NCI-H345 treated with DMSO at 0.1 percent for 48 hours (cell line): Measurements from ENCODE around the gene NPSR1.
A peak's percentile ranks its signal among the peaks of the same experiment; 100 is the strongest.
"Not testable (repeated sequence)": the region's sequence is repeated elsewhere in the genome, so short reads cannot be mapped to it uniquely, and the experiment has no call there.

Source experiments
- DNase-seq: peaks from one replicate; lab custom pipeline; 2025; ENCODE audit not compliant: unreplicated experiment; lab: John Stamatoyannopoulos, UW

NPSR1 gene

GRCh38 chr7:34657632-34658268 is at the start of gene NPSR1:
NPSR1 (plus strand) TSS chr7:34658218; CDS start chr7:34658413, 195 bp downstream.
- no peak for DNase-seq

GRCh38 chr7:34612661-34613060 is 45.4 kb upstream of the NPSR1 start:
- no peak for DNase-seq

GRCh38 chr7:34620425-34620824 is 37.6 kb upstream of the NPSR1 start:
- DNase-seq: no peak

GRCh38 chr7:34622182-34622581 is 35.8 kb upstream of the NPSR1 start:
- DNase-seq: no peak

- peak; percentile 26 for DNase-seq
These were observed 35.2 kb upstream of the NPSR1 start for GRCh38 chr7:34622771-34623250.

- DNase-seq: not testable (repeated sequence)
These were observed 29.4 kb upstream of the NPSR1 start for GRCh38 chr7:34628618-34629017.

- no peak for DNase-seq
These were observed 5.2 kb upstream of the NPSR1 start for GRCh38 chr7:34652809-34653208.

GRCh38 chr7:34653787-34654186 is 4.2 kb upstream of the NPSR1 start:
- DNase-seq: no peak

- DNase-seq: no peak
These were observed 2.6 kb upstream of the NPSR1 start for GRCh38 chr7:34655384-34655783.

- DNase-seq: no peak
These were observed 2.0 kb upstream of the NPSR1 start for GRCh38 chr7:34656041-34656440.

- no peak for DNase-seq
These were observed 1.6 kb downstream of the NPSR1 start for GRCh38 chr7:34659472-34660075.

GRCh38 chr7:34662058-34662708 is 4.2 kb downstream of the NPSR1 start:
- DNase-seq: no peak

- DNase-seq: no peak
These were observed 6.7 kb downstream of the NPSR1 start for GRCh38 chr7:34664755-34665154.

GRCh38 chr7:34672430-34672829 is 14.4 kb downstream of the NPSR1 start:
- DNase-seq: no peak

- no peak for DNase-seq
These were observed 15.0 kb downstream of the NPSR1 start for GRCh38 chr7:34673066-34673465.

GRCh38 chr7:34675749-34676374 is 17.8 kb downstream of the NPSR1 start:
- DNase-seq: peak; percentile 19

GRCh38 chr7:34677491-34677890 is 19.5 kb downstream of the NPSR1 start:
- DNase-seq: no peak

GRCh38 chr7:34687529-34687928 is 29.5 kb downstream of the NPSR1 start:
- no peak for DNase-seq

- no peak for DNase-seq
These were observed 38.4 kb downstream of the NPSR1 start for GRCh38 chr7:34696415-34696814.

GRCh38 chr7:34709771-34710170 is 51.8 kb downstream of the NPSR1 start:
- DNase-seq: no peak

GRCh38 chr7:34718867-34719266 is 60.8 kb downstream of the NPSR1 start:
- DNase-seq: no peak

- no peak for DNase-seq
These were observed 61.6 kb downstream of the NPSR1 start for GRCh38 chr7:34719636-34720035.
